Esophagus muscularis mucosa (tissue), 3 donors: ENCODE data around the gene SLC33A1.

Experiments used
- CTCF ChIP-seq, 3 experiments: fragments of 200-600 bp in 2 of 3; fragments of 450-650 bp in 1 of 3; sonication (generic) in 2 of 3; IDR thresholded peaks; one replicate each; pipeline ENCODE4 v1.5.1; 2017 to 2019; ENCODE audit warnings: antibody characterized with exemption in 3 of 3, mild to moderate bottlenecking in 2 of 3, moderate library complexity in 1 of 3
- EP300 ChIP-seq: sonication (generic); formaldehyde crosslinking; IDR thresholded peaks from one replicate; pipeline ENCODE4 v1.6.1; 2017; ENCODE audit warnings: antibody characterized with exemption

GRCh38 chr3:155861476-155862183 is 7.4 kb upstream of the SLC33A1 start:
- TF ChIP-seq CTCF (IDR thresholded peaks at IDR 0.05) (no peak), EP300 (no peak)
